Uterine smooth muscle cell (primary cell): ENCODE data around the gene RTL1. TPM values are rescaled to one million over a fixed set of nuclear protein-coding genes. Genes with fewer than 3 reads are reported as not detected.

Experiments used
- total RNA-seq: library from RNA; depleted of rRNA; stranded (reverse); fragments of >200 nt; gene quantifications from 2 replicates; pipeline ENCODE4 v1.2.3, GENCODE V29; 2014

The RTL1 gene
- total RNA-seq = under 0.01 TPM in 2 replicates

GRCh38 chr14:100903672-100904185 is at the start of gene RTL1:
RTL1 (minus strand) TSS chr14:100903722; CDS start chr14:100884788, 18,934 bp downstream.

Other genes starting within 250 kb of the RTL1 start
- not detected in 2 replicates for gene DLK1, start 176.8 kb downstream of the RTL1 start, total RNA-seq
- 81.9 and 191 TPM in 2 replicates for gene MEG3, start 77.6 kb downstream of the RTL1 start, total RNA-seq